Stomach (tissue), 4 donors: ENCODE results near the gene ATF3.

Experiments
- EP300 ChIP-seq: sonication (generic); formaldehyde crosslinking; IDR thresholded peaks from one replicate; pipeline ENCODE4 v1.6.1; 2017; ENCODE audit warnings: antibody characterized with exemption
- POLR2A ChIP-seq, 4 donors: fragments of 450-650 bp; IDR thresholded peaks; one replicate each; pipeline ENCODE4 v1.6.1; 2016; ENCODE audit warnings: antibody characterized with exemption in 4 of 4, control low read depth in 2 of 4, mild to moderate bottlenecking in 1 of 4, moderate library complexity in 1 of 4
- TF ChIP-seq, protein P1 (sequence below), 7 experiments: fragments of 450-650 bp in 4 of 7; fragments of 200-600 bp in 3 of 7; sonication (generic) in 3 of 7; IDR thresholded peaks; one replicate each; pipeline ENCODE4 v1.5.1; 2016 to 2019; ENCODE audit warnings: antibody characterized with exemption in 7 of 7, control low read depth in 2 of 7, mild to moderate bottlenecking in 1 of 7

DNA sequence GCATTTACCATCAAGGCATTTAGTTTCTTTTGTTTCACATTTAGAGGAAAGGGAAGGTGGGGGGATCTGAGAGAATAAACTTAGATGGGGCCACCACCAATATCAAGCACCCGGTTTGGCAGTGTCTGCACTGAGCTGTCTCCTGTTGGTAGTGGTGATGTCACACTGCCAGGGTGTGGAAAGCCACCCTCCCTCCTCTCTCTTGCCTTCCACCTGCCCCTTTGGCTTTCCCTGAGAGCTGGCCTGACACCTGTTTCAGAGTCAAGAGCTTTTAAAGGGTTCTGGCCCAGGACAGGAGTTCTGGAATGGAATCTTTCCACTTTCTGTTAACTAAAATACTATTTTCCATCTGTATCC, 13.4 kb downstream of the ATF3 start:
- TF ChIP-seq, protein P1, sequence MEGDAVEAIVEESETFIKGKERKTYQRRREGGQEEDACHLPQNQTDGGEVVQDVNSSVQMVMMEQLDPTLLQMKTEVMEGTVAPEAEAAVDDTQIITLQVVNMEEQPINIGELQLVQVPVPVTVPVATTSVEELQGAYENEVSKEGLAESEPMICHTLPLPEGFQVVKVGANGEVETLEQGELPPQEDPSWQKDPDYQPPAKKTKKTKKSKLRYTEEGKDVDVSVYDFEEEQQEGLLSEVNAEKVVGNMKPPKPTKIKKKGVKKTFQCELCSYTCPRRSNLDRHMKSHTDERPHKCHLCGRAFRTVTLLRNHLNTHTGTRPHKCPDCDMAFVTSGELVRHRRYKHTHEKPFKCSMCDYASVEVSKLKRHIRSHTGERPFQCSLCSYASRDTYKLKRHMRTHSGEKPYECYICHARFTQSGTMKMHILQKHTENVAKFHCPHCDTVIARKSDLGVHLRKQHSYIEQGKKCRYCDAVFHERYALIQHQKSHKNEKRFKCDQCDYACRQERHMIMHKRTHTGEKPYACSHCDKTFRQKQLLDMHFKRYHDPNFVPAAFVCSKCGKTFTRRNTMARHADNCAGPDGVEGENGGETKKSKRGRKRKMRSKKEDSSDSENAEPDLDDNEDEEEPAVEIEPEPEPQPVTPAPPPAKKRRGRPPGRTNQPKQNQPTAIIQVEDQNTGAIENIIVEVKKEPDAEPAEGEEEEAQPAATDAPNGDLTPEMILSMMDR (IDR thresholded peaks at IDR 0.05) = no peak
- TF ChIP-seq POLR2A (IDR thresholded peaks at IDR 0.05) = no peak
- TF ChIP-seq EP300 = no peak
